A673 (cell line): ENCODE results near the gene S100A5.

ENCODE experiments used
- CTCF ChIP-seq: fragments of 300-800, 200-600 bp; sonication (generic); conservative IDR thresholded peaks from 2 replicates; pipeline ENCODE4 v1.5.1; 2017; ENCODE audit warnings: low read depth, mild to moderate bottlenecking, antibody characterized with exemption, low read length, moderate library complexity, mixed read lengths
- EZH2 ChIP-seq: fragments of 200-600 bp; sonication (generic); IDR thresholded peaks from 2 replicates; pipeline ENCODE4 v1.6.1; 2017; ENCODE audit warnings: borderline replicate concordance, low read depth, mild to moderate bottlenecking, mixed read lengths, antibody characterized with exemption, low read length; ENCODE audit not compliant: poor library complexity, severe bottlenecking

GRCh38 chr1:153546371-153546770, 5.6 kb upstream of the S100A5 start:
- TF ChIP-seq CTCF = no peak
- TF ChIP-seq EZH2 = no peak
